Suppressor macrophage (primary cell): Measurements from ENCODE around the gene CCT3.
"Not testable (repeated sequence)": the region's sequence is repeated elsewhere in the genome, so short reads cannot be mapped to it uniquely, and the experiment has no call there.

Experiments used
- DNase-seq, 4 experiments: peaks; one replicate each; pipeline ENCODE4 v3.0.0-alpha.2; 2020 to 2022
- total RNA-seq, 17 experiments: gene quantifications; one replicate each; lab custom pipeline; 2026; ENCODE audit warnings: mixed read lengths in 6 of 17, inconsistent platforms in 3 of 17; lab: John Stamatoyannopoulos, UW

CCT3 gene
- 149 to 293 (median 197) reads per million in 17 experiments for total RNA-seq

DNA sequence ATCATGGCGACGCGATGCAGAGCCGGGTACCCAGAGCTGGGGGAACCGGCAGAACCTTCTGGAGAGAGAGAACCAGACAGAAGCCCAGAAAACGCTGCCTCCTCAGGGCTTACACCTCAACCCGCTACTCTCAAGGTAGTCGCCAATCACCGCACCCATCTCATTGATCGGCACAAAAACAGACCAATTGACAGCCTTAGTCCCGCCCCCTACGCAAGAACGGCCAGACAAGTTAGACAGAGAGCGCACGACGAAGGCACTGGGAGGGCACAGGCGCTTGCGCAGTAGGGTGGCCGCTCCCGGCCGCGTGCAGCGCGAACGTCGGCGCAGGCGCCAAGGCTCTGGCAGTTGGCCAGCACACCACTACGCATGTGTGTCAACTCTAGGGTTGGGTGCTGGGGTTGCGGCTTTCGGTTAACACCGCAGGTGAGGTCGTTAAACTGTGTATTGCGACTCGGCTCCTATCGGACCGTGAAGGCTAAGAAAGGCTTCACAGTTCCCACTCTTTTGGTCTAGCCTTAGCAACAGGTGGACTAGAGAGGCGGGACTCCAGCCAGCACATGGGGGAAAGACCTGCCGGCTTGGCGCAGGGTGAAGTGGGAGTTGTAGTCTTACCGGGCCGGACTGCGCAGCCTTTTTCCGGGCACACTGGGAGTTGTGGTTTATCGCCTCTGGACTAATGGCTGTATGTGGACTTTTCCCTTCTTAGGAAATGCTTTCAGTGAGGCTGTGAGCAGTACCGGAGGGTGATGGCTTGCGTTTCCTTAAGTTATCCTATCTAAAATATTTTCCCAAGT lies at the start of gene CCT3, which contains the start of gene TSACC:
Gene CCT3, minus strand, starts transcription at position 113 of the 797 bp plus-strand sequence. Its CDS starts 108 bp downstream, at position 5.
Gene TSACC, plus strand, starts transcription at position 347 of the 797 bp plus-strand sequence. CDS start 1,232 bp downstream, outside the sequence.
- DNase-seq: peak; percentile 100

DNA sequence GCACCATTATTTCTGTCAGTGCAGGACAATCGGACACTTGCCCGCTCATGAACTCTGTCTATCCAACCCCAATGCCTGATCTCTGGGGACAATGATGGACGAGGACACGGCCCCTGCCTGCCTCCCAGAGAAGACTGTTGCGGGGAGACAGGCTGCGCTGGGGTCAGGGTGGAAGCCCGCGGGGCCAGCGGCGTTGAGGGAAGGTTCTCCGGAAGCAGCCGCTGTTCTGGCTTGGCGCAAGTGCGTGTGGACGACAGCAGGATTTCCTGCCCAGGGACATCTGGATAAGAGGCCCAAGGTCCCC lies 49.7 kb upstream of the CCT3 start:
- DNase-seq: no peak

DNA sequence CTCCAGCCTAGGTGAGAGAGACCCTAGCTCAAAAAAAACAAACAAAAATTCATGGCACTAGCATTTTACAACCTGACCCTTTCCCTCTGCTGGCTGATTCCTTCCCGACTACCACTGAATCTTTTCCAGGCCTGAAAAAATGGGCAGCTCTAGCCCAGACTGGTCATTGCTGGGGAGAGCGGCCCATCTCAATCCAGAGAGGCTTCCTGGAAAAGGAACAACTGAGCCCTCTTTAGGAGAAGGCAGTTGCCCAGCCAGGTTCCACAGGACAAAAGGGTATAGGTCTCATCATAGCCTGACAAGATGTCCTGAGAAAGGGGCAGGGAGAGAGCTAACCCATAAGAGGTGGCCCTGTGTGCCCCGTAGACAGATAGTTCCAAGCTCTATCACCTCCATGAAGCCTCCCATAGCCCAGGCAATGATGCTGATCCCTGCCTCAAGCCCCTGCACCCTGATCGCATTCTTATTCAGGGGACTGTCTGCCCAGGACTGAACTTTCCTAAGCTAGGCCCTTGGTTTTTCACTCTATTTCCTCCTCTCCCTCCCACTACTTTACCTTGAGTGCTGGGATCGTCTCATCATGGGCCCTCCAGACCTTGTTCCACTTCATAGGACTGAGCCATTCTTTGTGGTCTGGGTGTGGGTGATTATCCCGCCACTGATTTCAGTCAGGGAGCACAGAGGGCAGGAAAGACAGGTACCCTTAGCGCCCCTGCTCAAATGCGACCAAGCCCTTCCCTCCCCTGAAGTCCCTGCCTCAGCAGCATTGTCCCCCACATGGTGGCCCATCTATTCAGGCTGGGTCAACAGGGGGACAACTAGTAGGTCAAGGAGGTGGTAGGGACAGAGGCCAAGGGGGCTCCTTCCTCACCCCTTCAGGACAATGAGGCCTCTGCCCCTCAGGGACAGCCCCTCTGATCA lies 49.1 kb upstream of the CCT3 start:
- DNase-seq: no peak

DNA sequence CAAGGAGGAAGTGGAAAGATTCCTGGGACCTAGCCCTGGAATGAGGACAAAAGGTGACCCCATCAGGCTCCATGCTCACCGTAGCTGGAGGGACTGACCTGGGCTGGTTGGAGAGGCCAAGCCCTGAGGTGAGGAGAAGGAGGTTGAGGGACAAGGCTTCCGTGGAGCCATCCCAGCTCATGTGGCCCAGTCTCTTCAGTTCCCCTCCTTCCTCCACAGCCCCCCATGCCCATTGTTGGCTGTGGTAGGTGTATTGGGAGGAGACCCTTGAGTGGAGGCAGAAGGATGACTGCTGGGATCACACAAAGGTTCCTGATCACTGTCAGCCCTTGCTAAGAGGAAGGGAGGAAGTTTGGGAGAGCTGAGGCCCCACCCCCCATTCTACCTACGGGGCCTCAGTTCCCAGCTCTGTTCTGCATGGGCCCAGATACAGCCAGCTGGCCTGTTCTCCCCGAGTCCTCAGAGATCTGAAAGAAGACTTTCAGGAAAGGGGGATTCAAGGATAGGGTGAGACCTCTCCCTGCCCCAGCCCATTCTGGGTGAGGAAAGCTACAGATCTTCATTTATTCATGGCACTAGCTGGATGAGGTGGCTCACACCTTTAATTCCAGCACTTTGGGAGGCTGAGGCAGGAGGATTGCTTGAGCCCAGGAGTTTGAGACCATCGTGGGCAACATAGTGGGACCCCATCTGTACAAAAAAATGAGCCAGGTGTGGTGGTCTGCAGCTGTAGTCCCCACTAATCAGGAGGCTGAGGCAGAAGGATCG lies 48.2 kb upstream of the CCT3 start:
- no peak for DNase-seq

DNA sequence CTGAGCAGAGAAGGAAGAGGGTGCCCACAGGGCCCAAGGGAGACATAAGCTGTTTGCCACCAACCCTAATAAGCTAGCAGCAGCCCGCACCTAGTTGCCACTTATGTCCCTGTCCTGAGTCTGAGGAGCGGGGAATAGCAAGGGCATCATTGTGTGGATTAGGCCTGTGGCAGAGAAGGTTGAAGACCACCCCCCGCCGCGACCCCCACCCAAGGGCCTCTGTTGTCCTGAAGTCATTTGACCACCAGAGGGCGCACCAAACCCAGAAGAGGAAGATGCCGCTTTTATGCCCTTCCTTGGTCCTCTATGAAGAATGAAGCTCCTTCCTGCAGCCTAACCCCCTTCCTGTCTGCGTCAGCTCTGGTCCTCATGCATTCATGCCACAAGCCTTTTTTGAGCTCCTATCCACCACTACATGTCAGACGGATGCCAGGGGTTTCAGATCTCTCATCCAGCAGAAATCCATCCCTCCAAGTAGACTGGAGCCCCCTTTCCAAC lies 47.5 kb upstream of the CCT3 start:
- DNase-seq: peak; percentile 71 to 84 (median 73)

DNA sequence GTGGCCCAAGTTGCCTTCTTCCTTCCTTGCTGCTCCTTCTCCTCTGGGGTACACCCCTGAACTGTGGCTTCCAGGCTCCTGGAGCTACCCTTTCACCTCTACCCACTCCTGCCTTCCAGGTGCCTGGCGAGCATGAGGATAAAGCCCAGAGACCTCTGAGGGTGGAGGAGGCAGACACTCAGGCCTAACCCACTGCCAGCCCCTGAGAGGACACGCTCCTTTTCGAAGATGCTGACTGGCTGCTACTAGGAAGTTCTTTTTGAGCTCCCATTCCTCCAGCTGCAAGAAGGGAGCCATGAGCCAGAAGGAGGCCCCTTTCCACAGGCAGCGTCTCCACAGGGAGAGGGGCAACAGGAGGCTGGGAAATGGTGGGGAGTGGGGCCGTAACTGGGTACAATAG lies 46.6 kb upstream of the CCT3 start:
- DNase-seq: no peak

DNA sequence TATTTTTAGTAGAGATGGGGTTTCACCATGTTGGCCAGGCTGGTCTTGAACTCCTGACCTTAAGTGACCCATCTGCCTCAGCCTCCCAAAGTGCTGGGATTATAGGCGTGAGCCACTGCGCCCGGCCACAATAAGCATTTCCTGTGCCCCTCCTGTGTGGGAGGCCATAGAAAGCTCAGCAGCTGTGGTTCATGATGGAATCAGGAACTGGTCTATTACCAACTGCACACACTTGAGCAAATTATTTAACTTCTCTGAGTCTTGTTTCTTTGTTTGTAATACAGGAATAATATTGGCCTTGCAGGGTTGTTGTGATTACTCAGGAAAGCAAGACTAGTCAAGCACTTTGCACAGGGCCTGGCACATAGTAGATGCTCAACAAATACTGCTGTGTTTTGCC lies 45.9 kb upstream of the CCT3 start:
- peak; percentile 75 to 88 (median 82) for DNase-seq

DNA sequence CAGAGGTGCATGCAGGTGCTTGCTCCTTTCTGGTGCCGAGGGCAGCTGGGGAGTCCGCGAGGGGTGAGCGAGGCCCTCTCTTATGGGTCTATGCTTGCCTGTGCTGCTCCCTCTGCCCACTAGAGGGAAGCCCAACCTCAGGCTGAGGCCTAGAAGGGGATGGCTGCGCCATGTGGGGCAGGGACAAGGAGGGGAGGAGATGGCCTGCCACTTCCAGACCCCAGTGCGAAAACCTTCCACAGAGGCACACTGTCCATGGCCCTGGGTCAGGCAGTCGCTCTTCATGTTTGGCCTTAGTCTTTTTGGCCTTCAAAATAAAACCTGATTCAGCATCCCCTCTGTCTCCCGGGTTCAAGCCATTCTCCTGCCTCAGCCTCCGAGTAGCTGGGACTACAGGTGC lies 44.9 kb upstream of the CCT3 start:
- DNase-seq: peak; percentile 62 to 77 (median 72)

DNA sequence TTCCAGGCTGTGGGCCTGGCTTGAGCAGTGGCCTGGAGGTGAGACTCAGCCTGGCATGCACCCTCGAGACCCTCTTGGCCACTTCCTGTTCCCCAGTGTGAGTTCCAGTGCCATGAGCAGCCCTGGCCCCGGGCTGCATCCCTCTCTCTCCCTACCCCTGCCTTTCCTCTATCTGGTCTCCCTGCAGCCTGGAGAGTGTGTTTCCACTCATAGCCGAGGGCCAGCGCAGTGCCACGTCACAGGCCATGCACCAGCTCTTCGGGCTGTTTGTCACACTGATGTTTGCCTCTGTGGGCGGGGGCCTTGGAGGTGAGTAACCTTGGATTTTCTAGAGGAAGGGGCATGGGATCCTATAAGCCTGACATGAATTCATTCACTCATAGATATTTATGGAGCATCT lies 44.5 kb upstream of the CCT3 start:
- DNase-seq: no peak

DNA sequence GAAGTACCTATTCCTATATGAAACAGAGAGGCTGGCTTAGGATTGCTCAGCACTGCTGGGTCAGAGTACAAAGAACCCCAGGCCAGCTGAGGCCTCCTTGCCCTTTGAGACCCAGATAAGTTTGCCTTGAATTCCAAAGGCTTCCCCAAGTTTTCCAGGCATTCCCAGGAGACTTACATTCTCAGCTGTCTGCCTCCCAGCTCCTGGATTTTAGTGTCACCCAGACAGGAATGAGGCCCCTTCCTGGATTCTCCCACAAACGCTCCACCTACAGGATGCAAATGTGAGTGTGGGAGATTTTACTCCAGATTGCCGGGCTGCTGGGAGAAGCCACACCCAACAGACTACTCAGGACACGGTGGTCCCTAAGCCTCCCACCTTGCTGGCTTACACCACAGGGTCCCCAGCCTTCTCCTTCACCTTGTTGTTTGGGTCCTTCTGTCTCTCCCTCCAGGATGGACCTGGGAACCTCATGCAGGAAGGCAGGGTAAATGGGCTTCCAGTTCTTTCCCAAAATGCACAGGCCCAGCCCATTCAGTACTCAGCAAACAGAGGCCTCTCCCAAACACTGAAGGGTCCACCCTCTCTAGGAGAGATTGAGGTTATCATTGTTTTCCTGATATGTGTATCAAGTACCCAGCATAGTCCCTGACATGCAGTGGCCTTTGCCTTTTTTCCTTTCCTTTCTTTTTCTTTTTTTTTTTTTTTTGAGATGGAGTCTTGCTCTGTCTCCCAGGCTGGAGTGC lies 41.5 kb upstream of the CCT3 start:
- DNase-seq: no peak

DNA sequence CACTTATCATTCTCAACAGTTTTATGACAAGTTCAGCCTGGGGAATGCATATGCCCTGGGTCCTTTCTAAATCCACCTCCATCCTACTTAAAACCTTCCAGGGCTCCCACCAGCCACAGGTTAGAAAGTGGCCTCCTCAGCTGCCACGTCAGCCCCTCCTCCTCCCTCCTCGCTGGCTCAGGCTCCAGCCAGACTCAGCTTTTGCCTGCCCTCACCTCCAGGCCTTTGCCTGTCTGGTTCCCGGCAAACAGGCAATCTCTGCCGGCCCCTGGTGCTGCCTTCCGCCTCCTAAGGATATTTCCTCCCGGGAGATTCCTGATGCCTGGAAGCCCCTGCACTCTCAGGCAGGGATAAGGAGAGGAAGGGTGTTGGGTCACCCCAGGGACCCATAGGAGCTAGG lies 40.5 kb upstream of the CCT3 start:
- no peak for DNase-seq

DNA sequence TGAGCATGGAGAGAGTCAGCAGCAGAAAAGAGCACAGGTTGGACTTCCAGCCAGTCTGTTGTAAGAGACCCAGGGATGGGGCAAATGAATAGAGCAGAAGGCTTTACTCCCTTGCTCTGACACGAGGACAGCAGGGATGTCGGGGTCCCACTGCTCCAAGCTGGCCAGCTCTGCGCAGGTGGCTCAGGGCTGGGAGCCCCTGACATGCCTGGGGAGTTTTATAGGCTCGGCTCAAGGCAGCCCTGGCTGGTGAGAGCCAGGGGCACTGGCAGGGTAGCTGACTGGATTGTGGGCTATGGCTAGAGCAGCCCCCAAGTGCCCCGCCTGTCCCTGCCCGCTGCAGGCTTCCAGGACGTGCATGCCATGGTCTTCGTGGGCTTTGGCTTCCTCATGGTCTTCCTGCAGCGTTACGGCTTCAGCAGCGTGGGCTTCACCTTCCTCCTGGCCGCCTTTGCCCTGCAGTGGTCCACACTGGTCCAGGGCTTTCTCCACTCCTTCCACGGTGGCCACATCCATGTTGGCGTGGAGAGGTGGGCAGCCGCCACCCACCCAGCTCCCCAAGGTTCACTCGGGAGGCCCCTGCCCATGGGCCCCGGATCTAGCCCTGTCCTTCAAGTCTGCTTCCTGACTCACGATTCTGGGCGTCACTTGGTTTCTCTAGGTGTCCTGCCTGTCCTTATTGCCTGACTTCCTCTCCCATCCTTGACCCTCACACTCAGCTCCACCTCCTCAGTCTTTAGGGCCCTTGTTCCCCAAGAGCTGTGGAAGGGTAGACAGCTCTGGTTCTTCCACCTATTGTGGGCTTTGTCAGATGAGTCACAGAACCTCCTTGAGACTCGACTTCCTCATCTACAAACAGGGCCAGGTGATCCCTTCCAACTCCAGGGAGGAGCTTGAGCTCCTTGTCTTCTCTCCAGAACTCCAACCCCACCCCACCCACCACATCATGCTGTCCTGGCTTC lies 39.1 kb upstream of the CCT3 start:
- peak in 2 of 4 experiments; percentile 32 to 34 for DNase-seq

DNA sequence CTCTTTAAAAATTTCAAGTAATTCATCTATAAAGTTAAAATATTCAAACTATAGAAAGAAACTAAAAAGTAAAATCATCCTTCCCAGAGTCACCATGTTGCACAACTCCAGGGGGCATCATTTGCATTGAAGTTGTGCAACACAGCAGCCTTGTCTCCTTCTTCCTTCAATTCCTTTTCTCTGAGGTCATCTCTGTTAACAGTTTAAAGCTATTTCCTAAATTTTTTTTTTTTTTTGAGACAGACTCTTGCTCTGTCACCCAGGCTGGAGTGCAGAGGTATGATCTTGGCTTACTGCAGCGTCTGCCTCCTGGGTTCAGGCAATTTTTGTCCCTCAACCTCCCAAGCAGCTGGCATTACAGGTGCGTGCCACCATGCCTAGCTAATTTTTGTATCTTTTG lies 38.1 kb upstream of the CCT3 start:
- peak; percentile 60 to 89 (median 78) for DNase-seq

DNA sequence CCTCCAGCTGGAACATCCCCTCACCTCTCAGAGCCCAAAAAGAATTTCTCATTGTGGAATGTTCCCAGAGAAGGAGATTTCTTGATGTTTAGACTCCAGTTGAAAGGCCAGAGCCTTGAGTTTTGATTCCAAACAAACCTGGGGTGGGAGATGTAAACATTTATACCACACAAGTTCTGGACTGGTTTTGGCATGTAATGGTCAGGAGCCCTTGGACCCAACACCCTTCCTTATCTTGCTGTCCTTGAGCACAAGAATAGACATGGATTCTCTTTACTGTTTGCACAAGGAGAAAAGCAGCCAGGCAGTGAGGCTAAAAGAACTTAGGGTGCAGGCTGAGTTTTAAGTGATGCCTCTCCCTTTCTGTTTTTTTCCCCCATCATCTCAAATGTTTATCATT lies 35.5 kb upstream of the CCT3 start:
- DNase-seq: no peak

DNA sequence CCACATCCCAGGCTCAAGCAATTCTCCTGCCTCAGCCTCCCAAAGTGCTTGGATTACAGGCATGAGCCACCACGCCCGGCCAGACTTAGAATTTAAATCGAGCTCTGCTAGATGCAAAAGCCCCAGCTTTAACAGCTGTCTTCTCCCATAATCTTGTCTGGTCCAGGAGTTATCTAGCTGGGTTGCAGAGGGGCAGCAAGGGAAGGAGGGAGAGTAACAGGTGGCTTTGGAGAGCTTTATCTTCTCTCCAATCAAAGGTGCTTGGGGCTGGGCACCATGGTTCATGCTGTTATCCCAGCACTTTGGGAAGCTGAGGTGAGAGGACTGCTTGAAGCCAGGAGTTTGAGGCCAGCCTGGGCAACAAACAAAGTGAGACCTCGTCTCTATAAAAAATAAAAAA lies 34.8 kb upstream of the CCT3 start:
- DNase-seq: no peak

DNA sequence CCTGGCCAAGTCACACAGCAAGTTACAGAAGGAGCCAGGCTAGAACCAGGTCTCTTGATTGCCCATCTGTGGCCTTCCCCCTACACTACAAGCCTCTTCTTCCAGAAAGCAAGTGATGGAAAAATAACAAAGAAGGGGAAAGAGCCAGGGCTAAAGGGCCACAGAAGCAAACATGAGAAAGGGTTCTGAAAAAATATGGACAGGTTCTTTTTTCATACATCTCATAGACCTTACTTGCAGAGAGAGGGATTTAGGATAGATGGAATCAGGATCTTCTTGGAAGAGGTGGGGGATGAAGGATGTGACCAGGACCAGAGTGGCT lies 34.1 kb upstream of the CCT3 start:
- DNase-seq: peak in 1 of 4 experiments; percentile 75

DNA sequence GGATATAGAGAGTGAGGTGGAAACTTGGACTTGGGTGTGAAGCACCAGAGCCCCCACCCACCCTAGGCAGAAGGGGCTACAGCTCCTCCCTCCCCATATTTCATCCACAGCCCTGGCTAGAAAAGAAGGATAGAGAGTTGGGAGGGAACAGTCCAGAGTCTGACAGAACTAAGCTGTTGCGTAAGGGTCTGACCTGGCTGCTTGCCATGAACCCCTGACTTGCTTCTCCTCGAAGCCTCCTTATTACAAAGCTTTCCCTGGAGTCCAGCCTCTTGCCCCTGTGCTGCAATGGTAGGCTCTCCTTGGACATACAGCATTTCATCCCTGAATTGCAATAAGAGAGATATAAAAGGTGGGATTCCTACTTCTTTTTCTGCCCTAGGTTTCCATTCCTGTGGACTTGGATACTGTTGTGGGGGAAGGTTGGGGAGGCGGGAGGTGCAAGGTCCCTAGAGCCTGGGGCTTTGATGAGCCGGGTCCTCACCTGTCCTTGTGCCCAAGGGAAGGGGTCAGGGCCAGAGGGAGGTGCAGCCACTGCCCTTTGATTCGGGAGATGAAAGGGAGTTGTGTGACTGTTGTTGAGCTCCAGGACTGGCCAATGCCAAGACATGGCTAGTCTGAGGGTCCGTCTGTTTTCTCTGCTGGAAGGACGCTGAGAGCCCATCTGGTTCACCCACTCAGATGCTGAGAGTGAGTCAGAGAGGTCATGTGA lies 33.6 kb upstream of the CCT3 start:
- peak; percentile 91 to 95 (median 93) for DNase-seq

DNA sequence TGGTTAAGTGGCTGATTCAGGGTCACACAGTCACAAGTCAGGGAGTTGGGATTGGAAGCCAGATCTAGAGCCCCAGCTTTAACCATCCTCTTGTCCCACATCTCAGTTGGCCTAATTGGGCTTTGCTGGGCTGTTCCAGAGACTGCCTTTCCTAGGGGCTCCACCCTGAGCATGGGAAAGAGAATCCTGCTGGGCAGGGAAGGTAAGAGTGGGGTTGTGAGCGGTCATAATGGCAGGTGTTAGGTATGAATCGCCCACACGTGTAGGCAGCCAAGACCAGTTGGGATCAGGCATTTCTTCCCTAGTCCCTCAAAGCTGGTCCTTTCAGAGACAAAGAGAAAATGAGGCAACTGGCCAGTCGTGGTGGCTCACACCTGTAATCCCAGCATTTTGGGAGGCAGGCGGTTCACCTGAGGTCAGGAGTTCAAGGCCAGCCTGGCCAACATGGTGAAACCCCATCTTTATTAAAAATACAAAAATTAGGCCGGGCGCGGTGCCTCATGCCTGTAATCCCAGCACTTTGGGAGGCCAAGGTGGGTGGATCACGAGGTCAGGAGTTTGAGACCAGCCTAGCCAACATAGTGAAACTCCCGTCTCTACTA lies 31.7 kb upstream of the CCT3 start:
- DNase-seq: not testable (repeated sequence)

DNA sequence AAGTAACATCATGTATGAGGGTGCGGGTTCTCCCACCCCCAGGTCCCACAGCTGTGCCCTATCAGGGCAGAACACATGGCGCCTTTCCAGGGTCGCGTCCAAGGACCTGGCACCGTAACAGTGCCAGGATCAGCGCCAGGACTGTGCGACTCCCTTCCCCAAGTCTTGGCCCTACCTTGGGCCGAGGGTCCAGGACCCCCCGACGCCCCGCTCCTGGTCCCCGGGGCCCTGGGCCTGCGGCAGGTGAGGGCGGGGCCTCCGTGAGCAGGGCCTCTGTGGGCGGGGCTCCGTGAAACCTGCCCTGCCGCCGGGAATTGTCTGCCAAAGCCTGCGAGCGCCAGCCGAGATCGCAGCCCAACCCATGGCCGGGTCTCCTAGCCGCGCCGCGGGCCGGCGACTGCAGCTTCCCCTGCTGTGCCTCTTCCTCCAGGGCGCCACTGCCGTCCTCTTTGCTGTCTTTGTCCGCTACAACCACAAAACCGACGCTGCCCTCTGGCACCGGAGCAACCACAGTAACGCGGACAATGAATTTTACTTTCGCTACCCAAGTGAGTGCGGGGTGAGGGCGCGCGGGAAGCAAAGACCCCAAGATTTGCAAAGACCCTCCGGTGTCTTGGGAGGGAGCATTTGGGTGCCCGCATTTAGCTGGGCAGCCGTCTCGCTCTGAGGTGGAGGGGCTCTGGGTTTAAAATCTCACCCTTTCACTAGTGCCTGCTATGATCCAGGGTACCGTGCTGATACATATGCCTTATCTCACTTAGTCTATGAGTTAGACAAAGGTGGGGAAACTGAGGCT lies 31.0 kb upstream of the CCT3 start, which contains the start of gene RHBG:
Gene RHBG, plus strand, starts transcription at position 323 of the 796 bp plus-strand sequence. Its CDS starts 39 bp downstream, at position 362.
- DNase-seq: peak; percentile 50 to 83 (median 67)
